A673 (cell line): ENCODE results near the gene ATP10D. TPM values are rescaled to one million over a fixed set of nuclear protein-coding genes. Genes with fewer than 3 reads are reported as not detected.

Source experiments
- BruUV-seq: library from RNA; stranded (reverse); fragments of 400-500 nt; replicated peaks from 2 replicates; lab custom pipeline; 2021; lab: Mats Ljungman, UMichigan
- CTCF ChIA-PET: fragments of 300-600 bp; sonication (Branson Sonifier 250); formaldehyde crosslinking; loops from one replicate; lab custom pipeline; 2022; ENCODE audit warnings: antibody characterized with exemption; lab: Charles Lee
- POLR2A ChIA-PET: fragments of 300-600 bp; sonication (Branson Sonifier 250); formaldehyde crosslinking; loops from one replicate; lab custom pipeline; 2022; ENCODE audit warnings: antibody characterized with exemption; ENCODE audit not compliant: low non-redundant PET; lab: Charles Lee
- DNase-seq: peaks from one replicate; pipeline ENCODE4 v3.0.0-alpha.2; 2015; ENCODE audit warnings: low spot score
- H3K27ac ChIP-seq: fragments of 200-600 bp; sonication (generic); 2 replicates; pipeline ENCODE4 v1.5.1; 2016; ENCODE audit warnings: mixed run types, low read depth, mild to moderate bottlenecking, mixed read lengths, antibody characterized with exemption, low read length; ENCODE audit not compliant: poor library complexity, severe bottlenecking
- H3K27me3 ChIP-seq: fragments of 200-600 bp; sonication (generic); replicated peaks from 2 replicates; pipeline ENCODE4 v1.6.1; 2017; ENCODE audit warnings: mixed run types, low read depth, mild to moderate bottlenecking, mixed read lengths, antibody characterized with exemption, low read length; ENCODE audit not compliant: insufficient read depth, poor library complexity
- H3K36me3 ChIP-seq: fragments of 200-600 bp; sonication (generic); 2 replicates; pipeline ENCODE4 v1.6.1; 2016; ENCODE audit warnings: mixed run types, mild to moderate bottlenecking, mixed read lengths, antibody characterized with exemption, low read length; ENCODE audit not compliant: insufficient read depth, poor library complexity, severe bottlenecking
- H3K4me1 ChIP-seq: fragments of 200-600 bp; sonication (generic); 2 replicates; pipeline ENCODE4 v1.6.1; 2017; ENCODE audit warnings: mixed run types, mild to moderate bottlenecking, mixed read lengths, antibody characterized with exemption, low read length; ENCODE audit not compliant: insufficient read depth, poor library complexity, severe bottlenecking
- H3K4me3 ChIP-seq: fragments of 200-600 bp; sonication (generic); 2 replicates; pipeline ENCODE4 v1.5.1; 2016; ENCODE audit warnings: low read depth, mixed run types, mild to moderate bottlenecking, mixed read lengths, low read length; ENCODE audit not compliant: poor library complexity, severe bottlenecking
- H3K9me3 ChIP-seq: fragments of 200-600 bp; sonication (generic); 2 replicates; pipeline ENCODE4 v1.6.1; 2016; ENCODE audit warnings: mixed run types, low read depth, mild to moderate bottlenecking, mixed read lengths, antibody characterized with exemption, low read length; ENCODE audit not compliant: poor library complexity, severe bottlenecking
- CTCF ChIP-seq: fragments of 300-800, 200-600 bp; sonication (generic); conservative IDR thresholded peaks from 2 replicates; pipeline ENCODE4 v1.5.1; 2017; ENCODE audit warnings: low read depth, mild to moderate bottlenecking, antibody characterized with exemption, low read length, moderate library complexity, mixed read lengths
- EZH2 ChIP-seq: fragments of 200-600 bp; sonication (generic); IDR thresholded peaks from 2 replicates; pipeline ENCODE4 v1.6.1; 2017; ENCODE audit warnings: borderline replicate concordance, low read depth, mild to moderate bottlenecking, mixed read lengths, antibody characterized with exemption, low read length; ENCODE audit not compliant: poor library complexity, severe bottlenecking
- intact Hi-C: fragments of 100-400 bp; cut with micrococcal nuclease; formaldehyde crosslinking; loops from one replicate; pipeline ENCODE4 v1.10.0; 2022; ENCODE audit not compliant: unreplicated experiment
- total RNA-seq: library from RNA; stranded (reverse); gene quantifications from 2 replicates; pipeline ENCODE4 v1.2.3, GENCODE V29; 2021

Gene ATP10D
- total RNA-seq, 1 experiment from 2014 or later, result 16.1 TPM

- intact Hi-C loops, result no loop called here
- H3K27ac ChIP-seq, result no peak overlapping the region
- ChIA-PET CTCF (no interaction called here), POLR2A (no interaction called here)
- no peaks in the 10 kb centered on the region for H3K36me3 ChIP-seq
- no peak for DNase-seq
- no TSS peak for BruUV-seq
- H3K27me3 ChIP-seq, result no peaks in the 10 kb centered on the region
- no peaks in the 10 kb centered on the region for H3K4me1 ChIP-seq
- peaks cover 21% of the 10 kb centered on the region for H3K9me3 ChIP-seq
- TF ChIP-seq EZH2, result no peak
- no peak for TF ChIP-seq CTCF
- H3K4me3 ChIP-seq, result no peak overlapping the region
These were observed 46.3 kb downstream of the ATP10D start for GRCh38 chr4:47531241-47531953.

- peaks cover 21% of the 10 kb centered on the region for H3K9me3 ChIP-seq
- H3K4me1 ChIP-seq, result no peaks in the 10 kb centered on the region
- TF ChIP-seq CTCF (no peak), EZH2 (no peak)
- H3K4me3 ChIP-seq, result no peak overlapping the region
- ChIA-PET POLR2A (no interaction called here), CTCF (no interaction called here)
- H3K27ac ChIP-seq, result no peak overlapping the region
- no peak for DNase-seq
- BruUV-seq, result no TSS peak
- intact Hi-C loops, result no loop called here
- no peaks in the 10 kb centered on the region for H3K36me3 ChIP-seq
- H3K27me3 ChIP-seq, result no peaks in the 10 kb centered on the region
These were observed 46.9 kb downstream of the ATP10D start for GRCh38 chr4:47531954-47532321.

- no peak for TF ChIP-seq CTCF
- TF ChIP-seq EZH2, result no peak
- no peaks in the 10 kb centered on the region for H3K4me1 ChIP-seq
- no peaks in the 10 kb centered on the region for H3K27me3 ChIP-seq
- POLR2A ChIA-PET, result no interaction called here
- H3K4me3 ChIP-seq, result no peak overlapping the region
- no peaks in the 10 kb centered on the region for H3K36me3 ChIP-seq
- no peak overlapping the region for H3K27ac ChIP-seq
- no TSS peak for BruUV-seq
- intact Hi-C loops, result no loop called here
- peaks cover 21% of the 10 kb centered on the region for H3K9me3 ChIP-seq
- DNase-seq, result no peak
- CTCF ChIA-PET, result no interaction called here
These were observed 47.6 kb downstream of the ATP10D start for GRCh38 chr4:47532658-47533057.
